ENCODE data around the gene ATP13A4.

ATP13A4 gene

GRCh38 chr3:193554811-193555210 lies at the start of gene ATP13A4:
Gene ATP13A4 (minus strand): TSS chr3:193554895. CDS start chr3:193554799, 96 bp downstream.
- no peak for DNase-seq

GRCh38 chr3:193599393-193599792 lies 44.7 kb upstream of the ATP13A4 start:
- DNase-seq, result no peak

- no peak for DNase-seq
Measured at GRCh38 chr3:193598202-193598601, 43.5 kb upstream of the ATP13A4 start.

GRCh38 chr3:193595939-193596487 lies 41.3 kb upstream of the ATP13A4 start:
- no peak for DNase-seq

GRCh38 chr3:193594946-193595689 lies 40.4 kb upstream of the ATP13A4 start:
- DNase-seq, result no peak

- peak; percentile 53 for DNase-seq
Measured at GRCh38 chr3:193593668-193594030, 39.0 kb upstream of the ATP13A4 start.

GRCh38 chr3:193592841-193593667 lies 38.4 kb upstream of the ATP13A4 start, which contains the start of gene OPA1:
Gene OPA1 (plus strand): TSS chr3:193593208. CDS start chr3:193593378, 170 bp downstream.
- peak; percentile 94 for DNase-seq

- no peak for DNase-seq
Measured at GRCh38 chr3:193590088-193590856, 35.6 kb upstream of the ATP13A4 start.

GRCh38 chr3:193589616-193590015 lies 34.9 kb upstream of the ATP13A4 start:
- no peak for DNase-seq

GRCh38 chr3:193589129-193589528 lies 34.4 kb upstream of the ATP13A4 start:
- no peak for DNase-seq

GRCh38 chr3:193586526-193586925 lies 31.8 kb upstream of the ATP13A4 start:
- DNase-seq, result no peak

GRCh38 chr3:193585530-193585929 lies 30.8 kb upstream of the ATP13A4 start:
- no peak for DNase-seq

- no peak for DNase-seq
Measured at GRCh38 chr3:193574488-193575070, 19.9 kb upstream of the ATP13A4 start.

- DNase-seq, result no peak
Measured at GRCh38 chr3:193573403-193574191, 18.9 kb upstream of the ATP13A4 start.

- DNase-seq, result peak; percentile 50
Measured at GRCh38 chr3:193572426-193572908, 17.8 kb upstream of the ATP13A4 start.

- DNase-seq, result no peak
Measured at GRCh38 chr3:193569119-193569518, 14.4 kb upstream of the ATP13A4 start.

- no peak for DNase-seq
Measured at GRCh38 chr3:193564012-193564411, 9.3 kb upstream of the ATP13A4 start.

GRCh38 chr3:193563426-193563825 lies 8.7 kb upstream of the ATP13A4 start:
- no peak for DNase-seq

GRCh38 chr3:193560870-193561269 lies 6.2 kb upstream of the ATP13A4 start:
- DNase-seq, result no peak

- no peak for DNase-seq
Measured at GRCh38 chr3:193560091-193560490, 5.4 kb upstream of the ATP13A4 start.

GRCh38 chr3:193559100-193559499 lies 4.4 kb upstream of the ATP13A4 start:
- no peak for DNase-seq

GRCh38 chr3:193556841-193557240 lies 2.1 kb upstream of the ATP13A4 start:
- no peak for DNase-seq
